ENCODE results near the gene BZW1. TPM values are rescaled to one million over a fixed set of nuclear protein-coding genes. Genes with fewer than 3 reads are reported as not detected.

BZW1 gene
- total and polyA plus RNA-seq, 2 of the 4 experiments (the other 2 are of a cell fraction): 204 to 268 TPM

GRCh38 chr2:200794143-200794542, 17.6 kb upstream of the BZW1 start:
- dilution Hi-C loops (cut with HindIII; ENCODE audit: low sequenced_read_pairs, unreplicated experiment): no loop called here

More at GRCh38 chr2:200794143-200794542, 17.6 kb upstream of the BZW1 start:
- TF ChIP-seq POLR2A (IDR thresholded peaks at IDR 0.05; ENCODE audit: low read depth, low read length): no peak
- no peak for TF ChIP-seq RFX5 (IDR thresholded peaks at IDR 0.05; ENCODE audit: low read depth, low read length)
- no peak for TF ChIP-seq MAFK (IDR thresholded peaks at IDR 0.05; ENCODE audit: low read depth, low read length)
- no peak for TF ChIP-seq RAD21 (IDR thresholded peaks at IDR 0.05; ENCODE audit: low read length)
- TF ChIP-seq CHD1 (IDR thresholded peaks at IDR 0.05; ENCODE audit: low read depth, low read length): no peak
- no peak for TF ChIP-seq FOS (IDR thresholded peaks at IDR 0.05; ENCODE audit: low read depth, low read length)
- no peak for TF ChIP-seq NFE2L2 (IDR thresholded peaks at IDR 0.05; ENCODE audit: low read depth, low read length)
- TF ChIP-seq RCOR1 (IDR thresholded peaks at IDR 0.05; ENCODE audit: insufficient replicate concordance, low read length): no peak
- no peak for TF ChIP-seq USF2 (IDR thresholded peaks at IDR 0.05; ENCODE audit: low read depth, low read length)
- no peak for TF ChIP-seq MXI1 (IDR thresholded peaks at IDR 0.05; ENCODE audit: borderline replicate concordance, low read depth, low read length)
- no peak for TF ChIP-seq MAZ (IDR thresholded peaks at IDR 0.05; ENCODE audit: borderline replicate concordance, low read depth, low read length)
- no peak for TF ChIP-seq SMC3 (IDR thresholded peaks at IDR 0.05; ENCODE audit: low read depth, low read length)
- Histone ChIP-seq H2BK15ac (ENCODE audit: low read depth, low read length) (no peak overlapping the region), H2BK120ac (ENCODE audit: low read depth, low read length) (no peak overlapping the region), H3K27me3 (ENCODE audit: control insufficient read depth, insufficient read depth, low read length) (no peaks in the 10 kb centered on the region), H3K23ac (ENCODE audit: low read depth, low read length) (no peak overlapping the region), H4K8ac (ENCODE audit: low read depth in 2 of 2, low read length in 2 of 2) (no peak overlapping the region; a peak in 1 of 4 replicates), H4K20me1 (ENCODE audit: insufficient read depth, low read length) (no peaks in the 10 kb centered on the region), H3K79me1 (ENCODE audit: low read depth in 1 of 2, low read length in 2 of 2) (peaks cover 0 to 5% of the 10 kb centered on the region in 2 experiments; a peak in 1 of 4 replicates), H3K9me1 (ENCODE audit: insufficient read depth, low read length) (peaks cover 9% of the 10 kb centered on the region), H3K14ac (replicated peaks; ENCODE audit: low read depth, low read length) (no peak overlapping the region), H3K4me2 (ENCODE audit: low read depth, low read length) (no peak overlapping the region), H3K4ac (ENCODE audit: low read depth, low read length) (no peak overlapping the region), H3K18ac (ENCODE audit: low read depth, low read length) (no peak overlapping the region), H3K27ac (ENCODE audit: insufficient read depth, low read length) (no peak overlapping the region), H3K36me3 (ENCODE audit: control insufficient read depth, insufficient read depth, low read length) (no peaks in the 10 kb centered on the region), H3K4me1 (ENCODE audit: control insufficient read depth, insufficient read depth, low read length) (peaks cover 5% of the 10 kb centered on the region), H2BK5ac (ENCODE audit: low read depth, low read length, poor library complexity, severe bottlenecking) (no peak overlapping the region), H4K5ac (ENCODE audit: low read depth, low read length) (no peak overlapping the region), H3K9me3 (ENCODE audit: control insufficient read depth, insufficient read depth, low read length) (no peaks in the 10 kb centered on the region), H4K91ac (ENCODE audit: insufficient read depth, low read depth, low read length) (no peak overlapping the region), H2AK9ac (replicated peaks; ENCODE audit: low read depth, low read length, poor library complexity) (no peak overlapping the region), H3K4me3 (ENCODE audit: insufficient read depth, low read depth, low read length) (no peak overlapping the region), H2AFZ (replicated peaks; ENCODE audit: low read length, poor library complexity) (no peak overlapping the region), H3K56ac (ENCODE audit: extremely low read depth, insufficient read depth, low read length) (no peak overlapping the region), H3K9ac (ENCODE audit: low read depth, low read length) (no peak overlapping the region), H2BK20ac (ENCODE audit: low read depth, low read length) (no peak overlapping the region), H2AK5ac (ENCODE audit: low read depth, low read length) (no peak overlapping the region)
- CTCF ChIA-PET: no interaction called here
- intact Hi-C loops (cut with micrococcal nuclease): loop anchor here (2.0 kb wide), 1 partner anchor 15 kb away; no protein-coding TSS in a partner anchor
- in situ Hi-C loops (cut with MboI; ENCODE audit: low sequenced_read_pairs): no loop called here
- POLR2A ChIA-PET (ENCODE audit: unreplicated experiment): no interaction called here
- no CpG with 5 or more reads among the region's 2 CpGs for WGBS, 2 experiments (ENCODE audit: extremely low coverage in 2 of 2, insufficient read length in 1 of 2)
- BruUV-seq (replicated peaks): no TSS peak
- ATAC-seq (ENCODE audit: low read depth) (peak; percentile 49; the same call in 1 of the 2 replicates), DNase-seq (no peak)
